Activated CD4-positive, alpha-beta T cell treated with anti-CD3 and anti-CD28 coated beads, Interleukin-2, amount 10 ng/mL, durations not matched to agents 24 days and 14 days (primary cell): ENCODE data around the gene WNK3. TPM values are rescaled to one million over a fixed set of nuclear protein-coding genes. Genes with fewer than 3 reads are reported as not detected.
"Not testable (repeated sequence)": the region's sequence is repeated elsewhere in the genome, so short reads cannot be mapped to it uniquely, and the experiment has no call there.

ENCODE experiments used
- DNase-seq: peaks from one replicate; pipeline ENCODE4 v3.0.0; 2022
- H3K27ac Mint-ChIP-seq: one replicate; pipeline ENCODE4 v1.8.0; 2022; ENCODE audit warnings: mild to moderate bottlenecking, mixed read lengths
- H3K27me3 Mint-ChIP-seq: one replicate; pipeline ENCODE4 v1.8.0; 2022; ENCODE audit warnings: mixed read lengths
- H3K36me3 Mint-ChIP-seq: one replicate; pipeline ENCODE4 v1.8.0; 2022; ENCODE audit warnings: low read depth, mild to moderate bottlenecking, mixed read lengths
- H3K4me1 Mint-ChIP-seq: one replicate; pipeline ENCODE4 v1.8.0; 2021; ENCODE audit warnings: mixed read lengths
- H3K4me3 Mint-ChIP-seq: one replicate; pipeline ENCODE4 v1.8.0; 2022; ENCODE audit warnings: mild to moderate bottlenecking, moderate library complexity, mixed read lengths
- H3K9me3 Mint-ChIP-seq: one replicate; pipeline ENCODE4 v1.8.0; 2021; ENCODE audit warnings: mixed read lengths
- intact Hi-C: fragments of 100-400 bp; cut with micrococcal nuclease; formaldehyde crosslinking; loops from one replicate; pipeline ENCODE4 v1.15.1; 2023
- total RNA-seq: library from RNA; stranded (reverse); gene quantifications from 2 replicates; pipeline ENCODE4 v1.2.3, GENCODE V29; 2022

Gene WNK3
- total RNA-seq: 0.07 and 0.12 TPM in 2 replicates

DNA sequence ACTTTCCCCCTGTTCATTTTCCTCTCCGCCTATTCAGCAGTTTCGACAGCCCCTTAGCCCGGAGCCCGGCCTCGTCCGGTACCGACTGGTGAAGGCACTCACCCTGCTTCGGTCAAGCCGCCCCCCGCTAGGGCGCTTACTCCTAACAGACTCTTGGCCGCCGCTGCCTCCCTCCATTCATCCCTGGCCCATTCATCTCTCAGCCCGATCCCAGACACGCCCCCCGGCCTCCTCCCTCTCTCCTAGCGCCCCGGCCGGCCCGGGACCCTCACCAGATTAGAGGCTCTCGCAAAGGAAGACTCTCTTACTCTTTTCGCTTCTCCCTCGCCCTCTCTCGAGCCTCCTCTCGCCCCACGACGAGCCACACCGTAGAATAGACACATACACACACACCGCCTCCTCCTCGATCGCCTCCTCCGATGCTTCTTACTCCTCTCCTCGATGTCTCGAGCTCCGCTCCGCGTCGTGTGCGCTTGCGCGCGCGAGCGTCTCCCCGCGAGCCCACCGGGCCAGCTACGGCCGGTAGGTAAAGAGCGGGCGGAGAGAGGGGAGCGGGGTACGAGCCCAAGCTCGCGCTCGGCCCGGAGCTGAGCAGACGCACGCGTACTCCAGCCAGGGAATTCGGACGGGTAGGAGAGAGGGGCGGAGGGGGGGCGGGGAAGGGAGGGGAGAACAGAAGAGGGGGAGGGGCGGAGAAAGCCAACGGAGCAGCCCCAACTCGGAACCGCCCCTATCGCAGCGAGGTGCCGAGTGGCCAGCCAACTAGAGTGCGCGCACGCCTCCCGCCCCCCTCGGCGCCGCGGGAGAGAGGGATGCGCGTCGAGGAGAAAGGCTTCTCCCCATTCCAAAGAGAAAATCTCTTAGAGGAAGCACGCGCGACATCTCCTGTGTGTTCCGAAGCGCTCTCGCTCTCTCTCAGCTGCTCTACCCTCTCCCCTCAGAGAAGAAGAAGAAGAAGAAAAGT is at the start of gene WNK3:
TSS of gene WNK3 (minus strand) at position 633 of the 964 bp plus-strand sequence.
- intact Hi-C loops: no loop called here
- peak within 1 kb of the TSS; percentile 87 for H3K4me3 Mint-ChIP-seq
- peaks cover 13% of the 10 kb centered on the region for H3K4me1 Mint-ChIP-seq
- H3K36me3 Mint-ChIP-seq: no peaks in the 10 kb centered on the region
- peaks cover 4% of the 10 kb centered on the region for H3K9me3 Mint-ChIP-seq
- H3K27me3 Mint-ChIP-seq: peaks cover 35% of the 10 kb centered on the region
- peak within 1 kb of the TSS; percentile 71 for H3K27ac Mint-ChIP-seq
- peak; percentile 69 for DNase-seq

DNA sequence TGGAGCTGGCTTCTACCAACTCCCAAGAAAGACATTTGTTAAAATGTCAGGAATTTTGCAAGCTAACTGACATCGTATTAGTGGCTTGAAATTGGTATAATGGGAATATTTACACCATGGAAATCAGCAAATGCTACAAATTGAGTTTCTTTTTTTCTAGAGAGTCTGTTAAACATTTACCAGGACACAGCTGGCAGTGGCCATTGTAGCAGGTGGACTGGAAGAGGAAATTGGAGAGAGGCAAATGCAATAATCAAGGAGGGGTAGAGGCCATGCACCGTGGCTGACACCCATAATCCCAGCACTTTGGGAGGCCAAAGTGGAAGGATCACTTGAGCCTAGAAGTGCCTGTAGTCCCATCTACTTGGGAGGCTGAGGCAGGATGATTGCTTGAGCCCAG is 49.4 kb upstream of the WNK3 start:
- no peak overlapping the region for H3K4me3 Mint-ChIP-seq
- H3K36me3 Mint-ChIP-seq: no peaks in the 10 kb centered on the region
- DNase-seq: no peak
- no peaks in the 10 kb centered on the region for H3K9me3 Mint-ChIP-seq
- H3K27ac Mint-ChIP-seq: no peak overlapping the region
- H3K4me1 Mint-ChIP-seq: peaks cover 3% of the 10 kb centered on the region
- peaks cover 16% of the 10 kb centered on the region for H3K27me3 Mint-ChIP-seq
- intact Hi-C loops: no loop called here

DNA sequence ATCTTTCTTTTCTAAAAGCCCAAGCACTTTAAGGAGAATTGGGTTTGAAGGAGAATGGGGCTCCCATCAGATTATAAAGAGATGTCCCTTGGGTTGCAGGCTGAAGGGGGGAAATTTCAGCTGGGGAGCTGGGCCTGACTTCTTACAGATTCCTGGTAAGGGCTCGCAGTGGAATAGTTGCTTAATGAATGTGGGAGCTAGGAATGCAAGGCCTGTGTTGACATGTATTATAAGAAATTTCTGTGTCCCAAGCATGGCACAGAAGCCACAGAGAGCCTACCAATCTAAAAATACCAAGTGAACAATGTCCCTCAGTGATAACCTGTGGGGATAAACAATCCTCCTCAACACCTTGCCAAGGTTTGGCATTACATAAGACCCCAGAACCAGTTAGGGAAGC is 39.3 kb upstream of the WNK3 start:
- Mint-ChIP-seq H3K27me3 (no peaks in the 10 kb centered on the region), H3K4me3 (no peak overlapping the region), H3K36me3 (no peaks in the 10 kb centered on the region), H3K4me1 (no peaks in the 10 kb centered on the region), H3K9me3 (no peaks in the 10 kb centered on the region), H3K27ac (no peak overlapping the region)
- intact Hi-C loops: no loop called here
- no peak for DNase-seq

DNA sequence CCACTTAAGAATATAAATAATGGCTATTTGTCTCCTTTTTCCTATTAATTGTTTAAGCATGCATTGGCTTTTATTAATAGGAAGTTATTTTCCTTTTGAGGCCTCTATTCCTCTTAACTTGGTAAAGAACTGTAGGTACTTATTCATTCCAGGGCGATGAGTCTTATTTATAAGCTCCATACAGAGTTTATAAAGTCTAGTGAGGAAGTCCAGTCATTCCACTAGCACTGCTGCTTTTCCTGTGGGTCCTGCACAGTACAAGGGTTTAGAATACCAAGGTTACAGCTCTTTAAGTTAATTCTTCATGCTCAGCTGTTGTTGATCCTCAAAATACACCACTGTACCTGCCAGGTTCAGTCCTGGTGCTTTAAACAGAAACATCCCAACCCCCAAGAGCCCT is 28.5 kb upstream of the WNK3 start:
- intact Hi-C loops: no loop called here
- Mint-ChIP-seq H3K27me3 (no peaks in the 10 kb centered on the region), H3K9me3 (no peaks in the 10 kb centered on the region), H3K4me3 (no peak overlapping the region), H3K36me3 (no peaks in the 10 kb centered on the region), H3K27ac (no peak overlapping the region), H3K4me1 (no peaks in the 10 kb centered on the region)
- DNase-seq: no peak

DNA sequence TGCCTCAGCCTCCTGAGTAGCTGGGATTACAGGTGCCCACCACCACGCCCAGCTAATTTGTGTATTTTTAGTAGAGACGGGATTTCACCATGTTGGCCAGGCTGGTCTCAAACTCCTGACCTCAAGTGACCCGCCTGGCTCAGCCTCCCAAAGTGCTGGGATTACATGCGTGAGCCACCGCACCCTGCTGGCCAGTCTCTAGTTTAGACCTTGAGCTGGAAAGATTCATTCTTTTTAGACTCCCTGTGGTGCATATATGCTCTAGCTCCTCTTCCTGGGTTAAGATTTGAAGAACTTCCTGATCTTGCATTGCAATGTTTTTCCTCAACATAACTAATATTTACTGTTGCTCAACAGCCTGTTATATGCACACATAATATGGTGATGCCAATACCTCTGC is 26.8 kb upstream of the WNK3 start:
- H3K27ac Mint-ChIP-seq, H3K9me3 Mint-ChIP-seq, H3K4me1 Mint-ChIP-seq, H3K27me3 Mint-ChIP-seq, H3K36me3 Mint-ChIP-seq, intact Hi-C loops, H3K4me3 Mint-ChIP-seq, DNase-seq: not testable (repeated sequence)

DNA sequence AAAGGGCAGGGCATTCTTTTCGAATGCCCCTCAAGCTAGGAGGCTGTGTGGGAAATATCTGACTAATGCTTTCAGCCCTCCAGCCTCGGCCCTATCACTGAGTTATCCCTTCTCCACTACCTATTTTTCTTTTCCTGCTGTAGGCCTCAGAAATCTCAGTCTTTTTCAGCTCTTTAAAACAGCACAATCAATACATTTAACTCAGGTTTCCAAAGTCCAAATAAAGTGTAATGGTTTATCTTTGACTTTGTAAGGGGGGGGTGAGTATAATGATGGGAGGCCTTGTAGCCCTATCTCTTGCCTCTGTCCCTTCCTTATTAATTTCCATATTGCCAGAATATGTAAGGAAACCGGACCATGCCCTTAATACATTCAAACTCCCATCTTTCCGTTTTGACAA is 1.6 kb upstream of the WNK3 start:
- H3K4me3 Mint-ChIP-seq: peak overlapping the region; percentile 87
- peaks cover 35% of the 10 kb centered on the region for H3K27me3 Mint-ChIP-seq
- no peaks in the 10 kb centered on the region for H3K36me3 Mint-ChIP-seq
- intact Hi-C loops: no loop called here
- H3K27ac Mint-ChIP-seq: no peak overlapping the region
- peaks cover 4% of the 10 kb centered on the region for H3K9me3 Mint-ChIP-seq
- peaks cover 13% of the 10 kb centered on the region for H3K4me1 Mint-ChIP-seq
- no peak for DNase-seq

DNA sequence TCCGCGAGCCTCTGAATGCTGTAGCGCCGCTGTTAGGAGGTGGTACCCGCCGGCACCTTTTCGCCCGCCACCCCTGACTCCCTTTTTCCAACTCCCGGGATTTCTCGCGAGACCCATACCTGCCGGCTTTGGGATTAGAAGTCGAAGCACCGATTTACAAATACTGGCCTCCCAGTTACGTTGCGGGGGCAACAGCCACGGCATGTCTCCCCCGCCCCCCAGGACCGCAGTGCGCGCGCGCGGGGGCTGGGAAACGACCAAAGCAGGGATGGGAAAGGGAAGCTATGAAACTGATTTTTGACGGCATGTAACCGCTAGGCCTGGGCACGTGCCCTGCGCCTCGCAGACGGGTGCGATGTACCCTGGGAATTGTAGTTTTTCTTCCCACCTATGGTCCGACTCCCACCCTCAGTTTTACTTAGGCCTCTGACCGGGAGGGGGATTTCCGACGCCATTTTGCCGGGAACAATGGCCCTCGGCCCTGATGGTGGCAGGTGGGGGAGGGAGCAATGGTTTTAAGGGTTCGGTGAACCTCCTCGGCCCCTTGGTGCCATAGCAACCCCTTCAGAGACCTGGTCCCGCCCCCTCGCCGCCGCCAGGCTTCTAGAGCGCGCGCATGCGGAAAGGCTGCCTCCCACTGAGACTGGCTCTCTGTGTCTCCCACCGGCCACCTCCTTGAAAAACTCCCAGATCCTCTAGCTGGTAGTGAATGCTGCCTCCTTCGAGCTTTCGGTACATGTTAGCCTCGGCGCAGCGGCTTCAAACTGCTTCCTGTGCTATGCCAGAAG is 772 bp upstream of the WNK3 start:
- intact Hi-C loops: no loop called here
- peak overlapping the region; percentile 87 for H3K4me3 Mint-ChIP-seq
- no peaks in the 10 kb centered on the region for H3K36me3 Mint-ChIP-seq
- peaks cover 13% of the 10 kb centered on the region for H3K4me1 Mint-ChIP-seq
- peaks cover 4% of the 10 kb centered on the region for H3K9me3 Mint-ChIP-seq
- H3K27me3 Mint-ChIP-seq: peaks cover 35% of the 10 kb centered on the region
- H3K27ac Mint-ChIP-seq: peak overlapping the region; percentile 71
- peak; percentile 68 for DNase-seq

DNA sequence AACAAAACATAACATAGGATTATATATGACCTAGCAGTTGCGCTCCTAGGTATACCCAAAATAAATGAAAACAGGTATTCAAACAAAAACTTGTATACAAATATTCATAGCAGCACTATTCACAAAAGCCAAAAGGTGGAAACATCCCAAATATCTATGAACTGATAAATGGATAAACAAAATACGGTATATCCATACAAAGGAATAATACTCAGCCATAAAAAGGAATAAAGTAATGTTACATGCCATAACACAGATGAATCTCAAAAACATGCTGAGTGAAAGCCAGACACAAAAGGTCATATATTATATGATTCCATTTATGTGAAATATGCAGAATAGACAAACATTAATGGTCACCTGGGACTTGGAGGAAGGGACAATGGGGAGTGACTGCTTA is 5.2 kb downstream of the WNK3 start:
- no peak for DNase-seq
- Mint-ChIP-seq H3K27ac (no peak overlapping the region), H3K27me3 (peaks cover 21% of the 10 kb centered on the region), H3K36me3 (no peaks in the 10 kb centered on the region), H3K9me3 (peaks cover 4% of the 10 kb centered on the region), H3K4me3 (no peak overlapping the region), H3K4me1 (peaks cover 10% of the 10 kb centered on the region)
- intact Hi-C loops: no loop called here

DNA sequence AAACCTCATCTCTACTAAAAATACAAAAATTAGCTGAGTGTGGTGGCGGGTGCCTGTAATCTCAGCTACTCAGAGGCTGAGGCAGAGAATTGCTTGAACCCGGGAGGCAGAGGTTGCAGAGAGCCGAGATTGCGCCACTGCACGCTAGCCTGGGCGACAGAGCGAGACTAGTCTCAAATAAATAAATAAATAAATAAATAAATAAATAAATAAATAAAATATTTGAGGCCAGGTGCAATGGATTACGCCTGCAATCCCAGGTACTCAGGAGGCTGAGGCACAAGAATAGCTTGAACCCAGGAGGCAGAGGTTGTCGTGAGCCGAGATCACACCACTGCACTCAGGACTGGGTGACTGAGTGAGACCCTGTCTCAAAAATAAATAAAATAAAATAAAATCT is 20.5 kb downstream of the WNK3 start:
- H3K27ac Mint-ChIP-seq, H3K9me3 Mint-ChIP-seq, DNase-seq, H3K36me3 Mint-ChIP-seq, intact Hi-C loops, H3K27me3 Mint-ChIP-seq, H3K4me1 Mint-ChIP-seq, H3K4me3 Mint-ChIP-seq: not testable (repeated sequence)

DNA sequence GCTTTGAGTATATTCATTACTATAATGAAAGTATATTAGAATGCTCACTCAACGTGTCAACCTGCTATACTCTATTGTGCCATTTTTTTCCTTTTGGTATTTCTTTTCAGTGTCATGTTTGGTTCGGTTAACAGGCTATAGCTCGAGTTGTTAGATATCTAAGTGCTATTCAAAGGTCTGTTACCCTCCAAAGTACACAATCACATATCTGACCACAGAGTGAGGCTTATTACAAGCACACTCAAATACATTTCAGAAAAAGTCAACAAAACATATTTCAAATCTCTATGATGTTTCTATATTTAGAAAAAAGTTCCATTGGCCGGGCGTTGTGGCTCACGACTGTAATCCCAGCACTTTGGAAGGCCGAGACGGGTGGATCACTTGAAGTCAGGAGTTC is 32.8 kb downstream of the WNK3 start:
- Mint-ChIP-seq H3K9me3 (no peaks in the 10 kb centered on the region), H3K27ac (no peak overlapping the region), H3K36me3 (no peaks in the 10 kb centered on the region), H3K27me3 (peaks cover 3% of the 10 kb centered on the region), H3K4me1 (no peaks in the 10 kb centered on the region), H3K4me3 (no peak overlapping the region)
- intact Hi-C loops: no loop called here
- DNase-seq: no peak

DNA sequence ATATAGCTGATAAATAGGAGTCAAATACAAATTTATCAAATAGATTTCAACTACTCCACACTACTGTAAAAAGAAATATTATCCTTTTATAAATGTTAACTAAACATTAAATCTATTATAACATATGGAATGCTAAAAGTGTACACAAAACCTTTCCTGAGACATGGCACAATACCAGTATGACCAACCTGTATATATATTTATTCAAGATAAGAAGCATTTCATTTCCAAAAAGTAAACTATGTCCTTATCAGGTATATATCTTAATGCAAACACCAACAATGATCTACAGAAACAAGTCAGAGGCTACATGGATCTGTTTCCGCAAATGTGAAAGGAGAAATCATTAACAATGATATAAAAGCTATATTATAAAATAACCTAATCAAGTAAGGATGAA is 37.8 kb downstream of the WNK3 start:
- no peaks in the 10 kb centered on the region for H3K4me1 Mint-ChIP-seq
- intact Hi-C loops: no loop called here
- no peaks in the 10 kb centered on the region for H3K9me3 Mint-ChIP-seq
- H3K36me3 Mint-ChIP-seq: no peaks in the 10 kb centered on the region
- H3K27me3 Mint-ChIP-seq: peaks cover 4% of the 10 kb centered on the region
- DNase-seq: no peak
- no peak overlapping the region for H3K4me3 Mint-ChIP-seq
- no peak overlapping the region for H3K27ac Mint-ChIP-seq

DNA sequence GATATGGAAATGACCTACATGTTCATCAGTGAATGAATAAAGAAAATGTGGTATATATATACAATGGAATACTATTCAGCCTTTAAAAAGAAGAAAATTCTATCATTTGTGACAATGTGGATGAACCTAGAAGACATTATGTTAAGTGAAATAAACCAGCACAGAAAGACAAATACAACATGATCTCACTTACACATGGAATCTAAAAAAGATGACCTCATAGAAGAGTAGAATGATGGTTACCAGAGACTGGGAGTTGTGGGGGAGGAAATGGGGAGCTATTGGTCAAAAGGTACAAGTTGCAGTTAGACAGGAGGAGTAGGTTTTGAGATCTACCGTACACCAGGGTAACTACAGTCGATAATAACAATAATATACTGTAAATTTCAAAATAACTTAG is 51.5 kb downstream of the WNK3 start:
- intact Hi-C loops: no loop called here
- Mint-ChIP-seq H3K9me3 (peaks cover 4% of the 10 kb centered on the region), H3K27ac (no peak overlapping the region), H3K27me3 (no peaks in the 10 kb centered on the region), H3K36me3 (no peaks in the 10 kb centered on the region), H3K4me3 (no peak overlapping the region), H3K4me1 (no peaks in the 10 kb centered on the region)
- DNase-seq: no peak

DNA sequence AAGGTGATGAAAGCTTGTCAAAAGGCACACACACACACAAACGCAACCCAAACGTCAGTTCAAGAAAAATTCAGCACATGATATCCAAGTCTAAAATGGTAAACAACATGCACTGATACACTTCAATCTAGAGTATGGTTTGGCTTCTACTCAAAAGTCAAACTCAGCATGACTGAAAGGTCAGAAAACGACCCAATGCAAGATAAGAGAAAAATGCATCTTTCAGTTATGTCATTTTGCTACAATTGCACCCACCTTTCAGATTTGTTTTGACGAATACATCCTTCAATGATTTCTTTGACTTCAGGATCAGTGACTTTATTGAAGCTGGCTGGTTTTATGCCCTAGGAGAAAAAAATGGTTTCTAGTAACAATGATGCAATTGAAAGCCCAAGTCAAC is 56.3 kb downstream of the WNK3 start:
- Mint-ChIP-seq H3K27me3 (no peaks in the 10 kb centered on the region), H3K4me1 (no peaks in the 10 kb centered on the region), H3K4me3 (no peak overlapping the region), H3K36me3 (no peaks in the 10 kb centered on the region), H3K27ac (no peak overlapping the region), H3K9me3 (peaks cover 4% of the 10 kb centered on the region)
- no peak for DNase-seq
- intact Hi-C loops: no loop called here

DNA sequence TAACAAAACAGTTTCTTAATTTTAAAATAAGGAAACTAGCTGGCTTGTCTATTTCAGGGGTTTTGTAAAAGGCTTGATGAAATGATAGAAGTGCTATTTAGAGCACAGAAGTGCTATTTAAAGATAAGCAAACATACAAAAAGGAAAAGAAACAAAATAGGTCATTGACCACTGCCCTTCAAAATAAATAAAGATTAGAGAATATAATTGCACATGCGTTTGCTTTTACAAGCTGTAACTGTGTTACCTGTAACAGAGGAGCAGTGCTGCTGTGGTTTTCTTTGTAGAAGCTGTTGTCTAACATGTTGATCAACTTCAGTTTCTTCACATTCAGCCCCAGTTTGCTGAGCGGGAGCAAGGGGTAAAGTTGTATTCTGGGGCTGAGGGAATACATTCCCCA is 63.5 kb downstream of the WNK3 start:
- no peaks in the 10 kb centered on the region for H3K36me3 Mint-ChIP-seq
- H3K27me3 Mint-ChIP-seq: no peaks in the 10 kb centered on the region
- no peaks in the 10 kb centered on the region for H3K4me1 Mint-ChIP-seq
- no peak for DNase-seq
- H3K9me3 Mint-ChIP-seq: no peaks in the 10 kb centered on the region
- no peak overlapping the region for H3K4me3 Mint-ChIP-seq
- H3K27ac Mint-ChIP-seq: no peak overlapping the region
- intact Hi-C loops: no loop called here
